Limb (tissue), 2 donors: ENCODE measurements around the gene LAMC2.
"Not testable (repeated sequence)": the region's sequence is repeated elsewhere in the genome, so short reads cannot be mapped to it uniquely, and the experiment has no call there.

Experiments
- DNase-seq, 2 donors: peaks; one replicate each; pipeline ENCODE4 v3.0.0-alpha.2; 2016; ENCODE audit errors: extremely low spot score in 2 of 2

LAMC2 gene

GRCh38 chr1:183255073-183255472 lies 69.0 kb downstream of the LAMC2 start:
- DNase-seq = no peak

- no peak for DNase-seq
Observed at GRCh38 chr1:183259924-183260323, 73.9 kb downstream of the LAMC2 start.

- no peak for DNase-seq
Observed at GRCh38 chr1:183262628-183263200, 76.7 kb downstream of the LAMC2 start.

- DNase-seq = no peak
Observed at GRCh38 chr1:183263886-183264602, 78.0 kb downstream of the LAMC2 start.

- DNase-seq = no peak
Observed at GRCh38 chr1:183267646-183268431, 81.8 kb downstream of the LAMC2 start.

GRCh38 chr1:183270541-183271141 lies 84.6 kb downstream of the LAMC2 start:
- DNase-seq = no peak

GRCh38 chr1:183272390-183272848 lies 86.4 kb downstream of the LAMC2 start:
- no peak for DNase-seq

- DNase-seq = no peak
Observed at GRCh38 chr1:183273300-183273699, 87.2 kb downstream of the LAMC2 start.

- not testable (repeated sequence) for DNase-seq
Observed at GRCh38 chr1:183273984-183274383, 87.9 kb downstream of the LAMC2 start.

- DNase-seq = no peak
Observed at GRCh38 chr1:183274836-183275235, 88.8 kb downstream of the LAMC2 start.

- no peak for DNase-seq
Observed at GRCh38 chr1:183275322-183275721, 89.3 kb downstream of the LAMC2 start.

- no peak for DNase-seq
Observed at GRCh38 chr1:183276386-183277080, 90.5 kb downstream of the LAMC2 start.

GRCh38 chr1:183277821-183278738 lies 92.0 kb downstream of the LAMC2 start:
- DNase-seq = no peak

GRCh38 chr1:183278739-183279591 lies 92.9 kb downstream of the LAMC2 start:
- DNase-seq = no peak

GRCh38 chr1:183279835-183280234 lies 93.8 kb downstream of the LAMC2 start:
- DNase-seq = no peak

GRCh38 chr1:183281039-183281438 lies 95.0 kb downstream of the LAMC2 start:
- no peak for DNase-seq

- DNase-seq = peak; percentile 94
Observed at GRCh38 chr1:183281553-183282091, 95.6 kb downstream of the LAMC2 start.

- no peak for DNase-seq
Observed at GRCh38 chr1:183282101-183282855, 96.2 kb downstream of the LAMC2 start.
